Skeletal muscle satellite cell (primary cell): Measurements from ENCODE around the gene RALBP1.
"Not testable (repeated sequence)": the region's sequence is repeated elsewhere in the genome, so short reads cannot be mapped to it uniquely, and the experiment has no call there.

ENCODE experiments used
- H3K27me3 ChIP-seq: 2 replicates; pipeline ENCODE4 v1.7.0; 2013; ENCODE audit warnings: low read length; ENCODE audit not compliant: control insufficient read depth, insufficient read depth
- H3K36me3 ChIP-seq: 2 replicates; pipeline ENCODE4 v1.7.0; 2013; ENCODE audit warnings: mild to moderate bottlenecking, control low read depth, low read length; ENCODE audit not compliant: insufficient read depth
- H3K4me1 ChIP-seq: 2 replicates; pipeline ENCODE4 v1.7.0; 2013; ENCODE audit warnings: low read length; ENCODE audit not compliant: control insufficient read depth, insufficient read depth
- H3K4me2 ChIP-seq: 2 replicates; pipeline ENCODE4 v1.7.0; 2013; ENCODE audit warnings: mild to moderate bottlenecking, low read length
- H3K4me3 ChIP-seq: 2 replicates; pipeline ENCODE4 v1.7.0; 2013; ENCODE audit warnings: low read length
- H3K9ac ChIP-seq: 2 replicates; pipeline ENCODE4 v1.7.0; 2013; ENCODE audit warnings: mild to moderate bottlenecking, low read depth, low read length, moderate library complexity
- H3K9me3 ChIP-seq: replicated peaks from 2 replicates; pipeline ENCODE4 v1.7.0; 2013; ENCODE audit warnings: mild to moderate bottlenecking, control low read depth, low read length

The RALBP1 gene

GRCh38 chr18:9455718-9456511 is 19.4 kb upstream of the RALBP1 start:
- no peaks in the 10 kb centered on the region for H3K4me1 ChIP-seq
- no peaks in the 10 kb centered on the region for H3K36me3 ChIP-seq
- no peak overlapping the region for H3K4me3 ChIP-seq
- H3K9ac ChIP-seq: no peak overlapping the region
- H3K27me3 ChIP-seq: peaks cover 3% of the 10 kb centered on the region
- H3K9me3 ChIP-seq: peaks cover 4% of the 10 kb centered on the region
- no peak overlapping the region for H3K4me2 ChIP-seq

- Histone ChIP-seq H3K9me3 (peaks cover 4% of the 10 kb centered on the region), H3K36me3 (no peaks in the 10 kb centered on the region)
Observed at GRCh38 chr18:9466127-9466526, 9.2 kb upstream of the RALBP1 start.

GRCh38 chr18:9466846-9467245 is 8.5 kb upstream of the RALBP1 start:
- Histone ChIP-seq H3K36me3 (no peaks in the 10 kb centered on the region), H3K27me3 (peaks cover 11% of the 10 kb centered on the region), H3K4me2 (no peak overlapping the region), H3K9ac (no peak overlapping the region), H3K9me3 (peaks cover 4% of the 10 kb centered on the region), H3K4me1 (no peaks in the 10 kb centered on the region), H3K4me3 (no peak overlapping the region)

More at GRCh38 chr18:9466127-9466526, 9.2 kb upstream of the RALBP1 start:
- H3K4me2 ChIP-seq: no peak overlapping the region
- no peak overlapping the region for H3K9ac ChIP-seq
- H3K4me3 ChIP-seq: no peak overlapping the region
- H3K27me3 ChIP-seq: peaks cover 18% of the 10 kb centered on the region
- no peaks in the 10 kb centered on the region for H3K4me1 ChIP-seq

GRCh38 chr18:9468998-9469397 is 6.3 kb upstream of the RALBP1 start:
- H3K4me3 ChIP-seq: no peak overlapping the region
- H3K36me3 ChIP-seq: no peaks in the 10 kb centered on the region
- peaks cover under 1% of the 10 kb centered on the region for H3K27me3 ChIP-seq
- H3K9me3 ChIP-seq: peaks cover 4% of the 10 kb centered on the region
- no peak overlapping the region for H3K9ac ChIP-seq
- peaks cover under 1% of the 10 kb centered on the region for H3K4me1 ChIP-seq
- H3K4me2 ChIP-seq: no peak overlapping the region

GRCh38 chr18:9469685-9470084 is 5.6 kb upstream of the RALBP1 start:
- peaks cover 4% of the 10 kb centered on the region for H3K9me3 ChIP-seq
- H3K4me3 ChIP-seq: no peak overlapping the region
- H3K4me2 ChIP-seq: no peak overlapping the region
- H3K27me3 ChIP-seq: no peaks in the 10 kb centered on the region
- peaks cover 6% of the 10 kb centered on the region for H3K4me1 ChIP-seq
- H3K36me3 ChIP-seq: no peaks in the 10 kb centered on the region
- H3K9ac ChIP-seq: no peak overlapping the region

GRCh38 chr18:9474108-9474982 is 968 bp upstream of the RALBP1 start:
- Histone ChIP-seq H3K4me2 (peak overlapping the region; percentile 86), H3K9ac (peak overlapping the region; percentile 90), H3K27me3 (no peaks in the 10 kb centered on the region), H3K4me1 (peaks cover 16% of the 10 kb centered on the region), H3K36me3 (peaks cover 9% of the 10 kb centered on the region), H3K9me3 (no peaks in the 10 kb centered on the region), H3K4me3 (peak overlapping the region; percentile 82)

- Histone ChIP-seq H3K27me3 (no peaks in the 10 kb centered on the region), H3K36me3 (peaks cover 10% of the 10 kb centered on the region), H3K4me3 (peak overlapping the region; percentile 89), H3K9me3 (no peaks in the 10 kb centered on the region), H3K4me2 (peak overlapping the region; percentile 79), H3K9ac (peak overlapping the region; percentile 93), H3K4me1 (peaks cover 16% of the 10 kb centered on the region)
Observed at GRCh38 chr18:9475643-9476591, 604 bp downstream of the RALBP1 start.

- peak overlapping the region; percentile 89 for H3K4me3 ChIP-seq
- H3K4me2 ChIP-seq: peak overlapping the region; percentile 79
- H3K9me3 ChIP-seq, H3K27me3 ChIP-seq: not testable (repeated sequence)
- H3K4me1 ChIP-seq: peaks cover 16% of the 10 kb centered on the region
- H3K36me3 ChIP-seq: peaks cover 10% of the 10 kb centered on the region
- peak overlapping the region; percentile 93 for H3K9ac ChIP-seq
Observed at GRCh38 chr18:9476949-9477348, 1.6 kb downstream of the RALBP1 start.

- peak overlapping the region; percentile 93 for H3K9ac ChIP-seq
- H3K4me2 ChIP-seq: peak overlapping the region; percentile 79
- peaks cover 16% of the 10 kb centered on the region for H3K4me1 ChIP-seq
- no peaks in the 10 kb centered on the region for H3K9me3 ChIP-seq
- H3K36me3 ChIP-seq: peaks cover 10% of the 10 kb centered on the region
- no peaks in the 10 kb centered on the region for H3K27me3 ChIP-seq
- no peak overlapping the region for H3K4me3 ChIP-seq
Observed at GRCh38 chr18:9477509-9477908, 2.2 kb downstream of the RALBP1 start.

GRCh38 chr18:9478545-9478944 is 3.2 kb downstream of the RALBP1 start:
- H3K9me3 ChIP-seq: no peaks in the 10 kb centered on the region
- H3K4me3 ChIP-seq: no peak overlapping the region
- H3K36me3 ChIP-seq: peaks cover 10% of the 10 kb centered on the region
- H3K4me1 ChIP-seq: peaks cover 16% of the 10 kb centered on the region
- H3K9ac ChIP-seq: no peak overlapping the region
- no peaks in the 10 kb centered on the region for H3K27me3 ChIP-seq
- H3K4me2 ChIP-seq: no peak overlapping the region

- Histone ChIP-seq H3K9ac (no peak overlapping the region), H3K9me3 (no peaks in the 10 kb centered on the region), H3K4me3 (no peak overlapping the region), H3K36me3 (peaks cover 10% of the 10 kb centered on the region), H3K27me3 (no peaks in the 10 kb centered on the region), H3K4me2 (no peak overlapping the region), H3K4me1 (no peaks in the 10 kb centered on the region)
Observed at GRCh38 chr18:9482790-9483189, 7.5 kb downstream of the RALBP1 start.
